ENCODE results near the gene LRMDA. TPM values are rescaled to one million over a fixed set of nuclear protein-coding genes. Genes with fewer than 3 reads are reported as not detected.

Gene LRMDA
- total and polyA plus RNA-seq, 2 donors (not counting 3 experiments of a cell fraction or from before 2014, with no cell fraction given) = 9.7 to 18.0 TPM

GRCh38 chr10:75870039-75870645 is 438.7 kb downstream of the LRMDA start:
- intact Hi-C loops (cut with micrococcal nuclease) (no loop called here), dilution Hi-C loops (cut with MboI; ENCODE audit: extremely low pct_ligation_motif_present, low sequenced_read_pairs) (no loop called here)
- H3K9ac ChIP-seq (replicated peaks; ENCODE audit: extremely low read depth, insufficient read depth, low read length) = no peak overlapping the region
- CTCF ChIA-PET = no interaction called here
- H3K27ac ChIP-seq (ENCODE audit: insufficient read depth, low read depth, low read length) = no peak overlapping the region
- no peak overlapping the region for H2AFZ ChIP-seq (ENCODE audit: low read depth, low read length)
- TF ChIP-seq POLR2AphosphoS5 (IDR thresholded peaks at IDR 0.05; ENCODE audit: insufficient read depth, low read depth, low read length) = no peak
- TF ChIP-seq CTCF (IDR thresholded peaks at IDR 0.05; ENCODE audit: extremely low read depth in 1 of 2, insufficient read depth in 1 of 2, low read depth in 1 of 2, low read length in 2 of 2) = no peak
- TF ChIP-seq MAX (IDR thresholded peaks at IDR 0.05; ENCODE audit: insufficient read depth, insufficient read length) = no peak
- TF ChIP-seq POLR2A (IDR thresholded peaks at IDR 0.05; ENCODE audit: low read depth, low read length) = no peak
- no peak for TF ChIP-seq FOS (IDR thresholded peaks at IDR 0.05; ENCODE audit: borderline replicate concordance, insufficient read depth, low read length)
- TF ChIP-seq JUN (IDR thresholded peaks at IDR 0.05; ENCODE audit: borderline replicate concordance, insufficient read depth, insufficient read length, low read depth) = no peak
- TF ChIP-seq GATA2 (IDR thresholded peaks at IDR 0.05; ENCODE audit: insufficient read depth, insufficient read length, low read depth, low read length) = no peak
- TF ChIP-seq MYC (IDR thresholded peaks at IDR 0.05; ENCODE audit: low read depth, low read length) = no peak
- no peak for TF ChIP-seq EZH2 (IDR thresholded peaks at IDR 0.05; ENCODE audit: borderline replicate concordance, low read depth, low read length, severe bottlenecking)
- no peaks in the 10 kb centered on the region for H4K20me1 ChIP-seq (replicated peaks; ENCODE audit: control insufficient read depth, extremely low read depth, insufficient read depth, low read length)
- H3K4me2 ChIP-seq (ENCODE audit: insufficient read depth, low read length) = no peak overlapping the region
- H3K9me1 ChIP-seq (replicated peaks; ENCODE audit: control insufficient read depth, extremely low read depth, insufficient read depth, low read length) = no peaks in the 10 kb centered on the region
- no peak overlapping the region for H3K4me3 ChIP-seq (replicated peaks in 1 of 3; ENCODE audit: insufficient read depth in 1 of 3, low read depth in 1 of 3, low read length in 3 of 3)
- DNase-seq (ENCODE audit: low read depth, low spot score) (no peak), FAIRE-seq (no peak)
- peaks cover 9% of the 10 kb centered on the region for H3K4me1 ChIP-seq (ENCODE audit: control insufficient read depth, extremely low read depth, insufficient read depth, low read length)
- POLR2A ChIA-PET = no interaction called here
- no peaks in the 10 kb centered on the region for H3K27me3 ChIP-seq (ENCODE audit: control insufficient read depth in 2 of 2, insufficient read depth in 2 of 2, low read length in 2 of 2)
- H3K79me2 ChIP-seq (ENCODE audit: control insufficient read depth, insufficient read depth, low read length) = no peaks in the 10 kb centered on the region
- H3K9me3 ChIP-seq (replicated peaks; ENCODE audit: control insufficient read depth, insufficient read depth, low read length) = no peaks in the 10 kb centered on the region
- no peaks in the 10 kb centered on the region for H3K36me3 ChIP-seq (ENCODE audit: control insufficient read depth in 2 of 2, extremely low read depth in 1 of 2, insufficient read depth in 2 of 2, low read length in 2 of 2)
- no TSS peak for BruUV-seq (replicated peaks)
